ENCODE measurements around the gene RANBP9.

DNA sequence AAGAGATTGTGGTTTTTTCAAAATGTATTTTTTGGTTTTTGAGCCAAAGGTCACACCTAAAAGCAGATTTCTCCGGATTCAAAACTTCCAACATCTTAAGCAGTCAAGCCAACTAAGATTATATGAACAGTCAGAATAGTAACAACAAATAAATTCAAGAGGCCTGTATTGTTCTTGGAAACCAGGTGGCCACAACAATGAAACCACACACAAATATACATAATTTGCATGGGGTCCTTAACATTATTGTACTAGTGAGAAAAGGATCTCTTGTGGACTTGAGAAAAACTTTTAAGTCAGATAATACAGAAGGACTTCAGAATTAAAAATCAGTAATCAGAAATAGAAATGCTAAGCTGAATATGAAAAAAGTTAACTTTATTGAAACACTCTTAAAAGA lies 55.9 kb downstream of the RANBP9 start:
- TF ChIP-seq, protein P1, sequence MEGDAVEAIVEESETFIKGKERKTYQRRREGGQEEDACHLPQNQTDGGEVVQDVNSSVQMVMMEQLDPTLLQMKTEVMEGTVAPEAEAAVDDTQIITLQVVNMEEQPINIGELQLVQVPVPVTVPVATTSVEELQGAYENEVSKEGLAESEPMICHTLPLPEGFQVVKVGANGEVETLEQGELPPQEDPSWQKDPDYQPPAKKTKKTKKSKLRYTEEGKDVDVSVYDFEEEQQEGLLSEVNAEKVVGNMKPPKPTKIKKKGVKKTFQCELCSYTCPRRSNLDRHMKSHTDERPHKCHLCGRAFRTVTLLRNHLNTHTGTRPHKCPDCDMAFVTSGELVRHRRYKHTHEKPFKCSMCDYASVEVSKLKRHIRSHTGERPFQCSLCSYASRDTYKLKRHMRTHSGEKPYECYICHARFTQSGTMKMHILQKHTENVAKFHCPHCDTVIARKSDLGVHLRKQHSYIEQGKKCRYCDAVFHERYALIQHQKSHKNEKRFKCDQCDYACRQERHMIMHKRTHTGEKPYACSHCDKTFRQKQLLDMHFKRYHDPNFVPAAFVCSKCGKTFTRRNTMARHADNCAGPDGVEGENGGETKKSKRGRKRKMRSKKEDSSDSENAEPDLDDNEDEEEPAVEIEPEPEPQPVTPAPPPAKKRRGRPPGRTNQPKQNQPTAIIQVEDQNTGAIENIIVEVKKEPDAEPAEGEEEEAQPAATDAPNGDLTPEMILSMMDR (IDR thresholded peaks at IDR 0.05), result no peak
- TF ChIP-seq POLR2AphosphoS5 (IDR thresholded peaks at IDR 0.05), result no peak
